Activated CD4-positive, alpha-beta T cell treated with anti-CD3 and anti-CD28 coated beads, Interleukin-2, amount 10 ng/mL, durations not matched to agents 7 days and 5 days (primary cell): Measurements from ENCODE around the gene CRELD2. TPM values are rescaled to one million over a fixed set of nuclear protein-coding genes. Genes with fewer than 3 reads are reported as not detected.
A peak's percentile ranks its signal among the peaks of the same experiment; 100 is the strongest.

Experiments used
- CTCF ChIA-PET: fragments of 350-600 bp; sonication (Branson Sonifier 250); formaldehyde crosslinking; loops from one replicate; lab custom pipeline; 2021; ENCODE audit warnings: antibody characterized with exemption; lab: Charles Lee
- POLR2A ChIA-PET: fragments of 350-600 bp; sonication (Branson Sonifier 250); formaldehyde crosslinking; loops from one replicate; lab custom pipeline; 2021; ENCODE audit warnings: antibody characterized with exemption; lab: Charles Lee
- DNase-seq: peaks from one replicate; pipeline ENCODE4 v3.0.0-alpha.2; 2020
- H3K27ac Mint-ChIP-seq: one replicate; pipeline ENCODE4 v1.8.0; 2021; ENCODE audit warnings: mild to moderate bottlenecking, moderate library complexity, mixed read lengths
- H3K27me3 Mint-ChIP-seq: one replicate; pipeline ENCODE4 v1.8.0; 2021; ENCODE audit warnings: mixed read lengths
- H3K36me3 Mint-ChIP-seq: one replicate; pipeline ENCODE4 v1.8.0; 2021; ENCODE audit warnings: low read depth, mixed read lengths
- H3K4me1 Mint-ChIP-seq: one replicate; pipeline ENCODE4 v1.8.0; 2021; ENCODE audit warnings: mixed read lengths
- H3K4me3 Mint-ChIP-seq: one replicate; pipeline ENCODE4 v1.8.0; 2021; ENCODE audit warnings: mild to moderate bottlenecking, moderate library complexity, mixed read lengths
- H3K9me3 Mint-ChIP-seq: one replicate; pipeline ENCODE4 v1.8.0; 2021; ENCODE audit warnings: mixed read lengths
- total RNA-seq, 2 experiments: library from RNA; stranded (reverse); gene quantifications; one replicate each; pipeline ENCODE4 v1.2.3, GENCODE V29; 2021

CRELD2 gene
- total RNA-seq, 2 experiments from 2014 or later = 42.4 to 47.9 TPM

DNA sequence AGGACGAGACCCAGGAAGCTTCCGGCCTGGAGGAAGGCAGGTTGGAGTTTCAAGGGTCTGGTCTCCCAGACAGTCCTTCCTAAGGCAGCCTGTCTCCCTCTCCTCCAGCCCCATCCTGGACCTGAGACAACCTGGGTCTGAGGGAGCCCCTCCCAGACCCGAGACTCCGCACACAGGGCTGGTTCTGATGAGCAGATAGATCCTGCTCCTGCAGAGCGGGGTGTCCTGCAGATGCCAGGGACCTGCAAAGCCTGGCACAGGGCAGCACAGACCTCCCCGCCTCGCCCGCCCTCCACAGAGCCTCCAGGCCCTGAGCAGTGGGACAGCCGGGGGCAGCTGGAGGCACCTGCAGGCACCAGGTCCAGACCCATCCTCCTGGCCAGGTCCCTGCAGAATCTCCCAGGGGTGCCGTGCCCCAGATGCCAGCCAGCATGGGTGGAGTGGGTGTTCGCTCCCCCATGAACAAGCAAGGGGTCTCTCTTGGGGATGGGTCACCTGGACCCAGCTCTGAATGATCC is 49.9 kb downstream of the CRELD2 start:
- Mint-ChIP-seq H3K27me3 (no peaks in the 10 kb centered on the region), H3K4me3 (no peak overlapping the region), H3K27ac (no peak overlapping the region), H3K36me3 (peaks cover 13% of the 10 kb centered on the region), H3K4me1 (peaks cover 27% of the 10 kb centered on the region), H3K9me3 (no peaks in the 10 kb centered on the region)
- DNase-seq = no peak
- CTCF ChIA-PET = interaction anchor here (0.8 to 1.5 kb wide), 2 partner anchors 62 to 112 kb away, joined by 3 to 5 read pairs; no protein-coding TSS in a partner anchor
- POLR2A ChIA-PET = no interaction called here

- H3K4me3 Mint-ChIP-seq = no peak overlapping the region
- peaks cover 20% of the 10 kb centered on the region for H3K4me1 Mint-ChIP-seq
- no peak for DNase-seq
- no peaks in the 10 kb centered on the region for H3K9me3 Mint-ChIP-seq
- ChIA-PET POLR2A (no interaction called here), CTCF (no interaction called here)
- H3K36me3 Mint-ChIP-seq = peaks cover 7% of the 10 kb centered on the region
- H3K27ac Mint-ChIP-seq = no peak overlapping the region
- no peaks in the 10 kb centered on the region for H3K27me3 Mint-ChIP-seq
Observed at GRCh38 chr22:49968831-49969661, 50.6 kb downstream of the CRELD2 start.

DNA sequence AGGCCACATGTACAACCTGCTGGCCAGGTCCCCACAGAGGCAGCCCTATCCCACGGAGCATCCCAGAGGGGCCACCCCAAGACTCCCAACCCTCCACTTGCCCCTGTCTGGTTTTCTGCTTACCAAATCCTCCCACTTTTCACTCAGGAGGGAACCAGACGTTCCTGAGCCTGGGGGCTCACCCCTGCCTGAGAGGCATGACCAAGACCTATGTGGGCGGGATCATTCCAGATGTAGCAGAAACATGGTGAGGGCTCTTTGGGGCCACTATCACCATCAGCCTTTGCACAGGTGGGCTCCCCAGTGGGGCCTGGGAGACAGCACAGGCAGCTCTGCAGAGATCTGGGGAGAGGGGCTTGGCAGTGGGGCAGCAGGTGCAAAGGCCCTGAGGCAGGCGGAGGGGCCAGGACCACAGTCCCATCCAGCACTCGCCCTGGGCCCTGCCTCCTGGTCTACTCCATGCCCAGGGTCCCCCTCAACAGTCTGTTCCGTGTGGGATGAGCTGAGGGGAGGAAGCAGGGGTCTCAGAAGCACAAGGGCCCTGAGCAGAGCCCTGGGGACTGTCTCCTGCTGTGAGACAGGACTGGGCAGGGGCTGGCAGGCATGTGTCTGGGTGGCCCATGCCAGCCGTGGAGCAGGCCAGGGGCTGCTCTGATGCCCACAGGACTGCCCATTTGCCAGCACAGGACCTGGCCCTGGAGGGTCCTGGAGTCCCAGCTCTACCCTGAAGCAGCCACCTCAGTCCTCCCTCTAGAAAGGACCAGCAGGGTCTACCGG is 51.5 kb downstream of the CRELD2 start:
- H3K27ac Mint-ChIP-seq = peak overlapping the region; percentile 91
- ChIA-PET POLR2A (no interaction called here), CTCF (no interaction called here)
- H3K27me3 Mint-ChIP-seq = no peaks in the 10 kb centered on the region
- DNase-seq = no peak
- H3K4me3 Mint-ChIP-seq = no peak overlapping the region
- peaks cover 15% of the 10 kb centered on the region for H3K4me1 Mint-ChIP-seq
- H3K36me3 Mint-ChIP-seq = peaks cover 1% of the 10 kb centered on the region
- no peaks in the 10 kb centered on the region for H3K9me3 Mint-ChIP-seq

DNA sequence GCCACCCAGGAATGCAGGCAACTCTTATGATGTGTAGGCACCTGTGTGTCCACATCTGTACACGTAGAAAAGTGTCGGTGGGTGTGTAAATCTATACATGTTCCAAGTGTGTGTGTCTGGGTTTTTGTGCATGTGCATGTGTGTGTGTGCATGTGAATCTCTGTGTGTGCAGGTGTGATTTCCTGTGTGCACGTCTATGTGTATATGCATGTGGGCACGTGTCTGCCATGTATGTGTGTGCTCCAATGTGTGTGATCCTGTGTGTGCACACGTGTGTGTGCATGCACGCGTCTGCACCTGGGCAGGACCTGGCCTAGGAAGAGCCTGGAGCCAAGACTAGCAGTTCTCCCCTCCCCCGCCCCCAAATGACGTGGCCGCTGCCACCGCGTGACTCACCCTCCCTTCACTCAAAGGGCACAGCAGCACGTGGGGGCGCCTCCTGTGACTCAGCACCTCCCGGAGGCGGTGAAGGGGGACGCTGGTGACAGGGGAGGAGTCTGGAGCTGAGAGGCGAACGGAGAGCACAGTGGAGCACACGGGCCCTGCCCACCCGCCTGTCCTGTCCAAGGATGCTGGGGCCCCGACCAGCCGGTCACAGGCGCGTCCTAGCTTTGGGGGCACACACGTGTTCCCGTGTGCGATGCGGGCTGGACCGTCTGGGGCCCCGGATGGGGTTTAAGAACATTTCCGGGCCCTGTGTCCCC is 52.2 kb downstream of the CRELD2 start:
- ChIA-PET CTCF (interaction anchor here (1.4 kb wide), 1 partner anchor 12 kb away, joined by 5 read pairs; no protein-coding TSS in a partner anchor), POLR2A (interaction anchor here (0.5 kb wide), 1 partner anchor 193 kb away, joined by 3 read pairs; no protein-coding TSS in a partner anchor)
- H3K4me3 Mint-ChIP-seq = peak overlapping the region; percentile 72
- H3K36me3 Mint-ChIP-seq = no peaks in the 10 kb centered on the region
- no peaks in the 10 kb centered on the region for H3K9me3 Mint-ChIP-seq
- H3K4me1 Mint-ChIP-seq = peaks cover 21% of the 10 kb centered on the region
- peak; percentile 93 for DNase-seq
- peak overlapping the region; percentile 91 for H3K27ac Mint-ChIP-seq
- H3K27me3 Mint-ChIP-seq = no peaks in the 10 kb centered on the region

DNA sequence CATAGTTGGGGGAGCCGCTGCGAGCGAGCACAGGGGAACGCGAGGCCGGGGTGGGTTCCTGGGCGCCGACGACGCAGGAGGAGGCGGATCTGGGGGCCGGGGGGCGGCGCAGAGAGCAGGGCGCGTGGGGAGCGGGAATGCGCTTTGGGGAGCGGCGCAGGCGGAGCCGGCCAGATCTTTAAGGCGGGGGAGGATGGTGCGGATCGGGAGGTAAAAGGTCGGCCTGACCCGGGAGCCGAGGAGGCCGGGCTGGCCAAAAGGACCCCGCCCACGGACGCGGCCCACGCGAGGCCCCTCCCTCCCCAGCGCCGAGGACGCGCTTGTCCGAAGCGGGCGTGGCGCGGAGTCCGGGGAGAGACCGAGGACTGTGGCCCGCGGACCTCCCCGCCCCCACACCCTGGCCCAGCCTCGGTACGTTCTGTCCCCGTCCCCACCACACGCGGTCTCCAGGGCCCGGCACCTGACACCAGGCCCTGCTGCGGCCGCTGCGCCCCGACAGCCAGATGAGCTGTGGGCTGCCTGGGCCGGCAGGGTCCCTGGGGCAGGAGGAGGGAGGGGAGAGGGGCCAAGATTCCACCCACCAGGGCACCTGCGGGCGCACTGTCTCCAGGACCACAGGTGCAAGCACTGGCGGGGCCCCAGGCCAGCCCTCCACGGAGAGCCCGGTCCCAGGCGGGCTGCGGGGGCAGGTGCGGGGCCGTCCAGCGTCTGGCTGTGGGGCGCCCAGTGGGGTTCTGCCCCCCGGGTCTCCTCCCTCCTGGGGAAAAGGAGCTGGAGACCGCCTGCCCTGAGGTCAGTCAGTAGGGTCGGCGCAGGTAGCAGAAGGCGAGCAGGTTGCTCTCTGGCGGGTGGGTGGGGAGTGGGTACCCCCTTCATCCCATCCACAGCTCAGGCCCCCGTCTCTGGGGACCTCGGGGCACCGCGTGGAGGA is 53.1 kb downstream of the CRELD2 start:
- DNase-seq = no peak
- peak overlapping the region; percentile 72 for H3K4me3 Mint-ChIP-seq
- H3K27me3 Mint-ChIP-seq = no peaks in the 10 kb centered on the region
- peaks cover 27% of the 10 kb centered on the region for H3K4me1 Mint-ChIP-seq
- POLR2A ChIA-PET = interaction anchor here (0.5 to 1.0 kb wide), 2 partner anchors 35 to 192 kb away, joined by 3 to 4 read pairs; no protein-coding TSS in a partner anchor
- CTCF ChIA-PET = interaction anchor here (0.6 to 1.4 kb wide), 2 partner anchors 11 to 650 kb away, joined by 3 to 5 read pairs; no protein-coding TSS in a partner anchor
- no peaks in the 10 kb centered on the region for H3K36me3 Mint-ChIP-seq
- no peaks in the 10 kb centered on the region for H3K9me3 Mint-ChIP-seq
- peak overlapping the region; percentile 91 for H3K27ac Mint-ChIP-seq

- Mint-ChIP-seq H3K27ac (no peak overlapping the region), H3K36me3 (no peaks in the 10 kb centered on the region), H3K27me3 (no peaks in the 10 kb centered on the region), H3K9me3 (no peaks in the 10 kb centered on the region), H3K4me3 (no peak overlapping the region), H3K4me1 (peaks cover 29% of the 10 kb centered on the region)
- ChIA-PET POLR2A (interaction anchor here (1.0 kb wide), 1 partner anchor 36 kb away, joined by 4 read pairs; no protein-coding TSS in a partner anchor), CTCF (interaction anchor here (0.6 to 1.4 kb wide), 2 partner anchors 10 to 649 kb away, joined by 3 to 5 read pairs; no protein-coding TSS in a partner anchor)
- no peak for DNase-seq
Observed at GRCh38 chr22:49972163-49973017, 54.0 kb downstream of the CRELD2 start.

GRCh38 chr22:49973018-49973961 is 54.9 kb downstream of the CRELD2 start:
- no peak overlapping the region for H3K27ac Mint-ChIP-seq
- ChIA-PET POLR2A (no interaction called here), CTCF (no interaction called here)
- no peak overlapping the region for H3K4me3 Mint-ChIP-seq
- H3K4me1 Mint-ChIP-seq = peaks cover 27% of the 10 kb centered on the region
- no peaks in the 10 kb centered on the region for H3K27me3 Mint-ChIP-seq
- no peak for DNase-seq
- H3K36me3 Mint-ChIP-seq = no peaks in the 10 kb centered on the region
- H3K9me3 Mint-ChIP-seq = no peaks in the 10 kb centered on the region

- ChIA-PET POLR2A (interaction anchor here (0.6 kb wide), 1 partner anchor 24 kb away, joined by 3 read pairs; no protein-coding TSS in a partner anchor), CTCF (no interaction called here)
- Mint-ChIP-seq H3K4me1 (peaks cover 22% of the 10 kb centered on the region), H3K27me3 (no peaks in the 10 kb centered on the region), H3K4me3 (no peak overlapping the region), H3K9me3 (peaks cover 8% of the 10 kb centered on the region), H3K36me3 (peaks cover 7% of the 10 kb centered on the region), H3K27ac (peak overlapping the region; percentile 79)
- no peak for DNase-seq
Observed at GRCh38 chr22:49975543-49976389, 57.3 kb downstream of the CRELD2 start.

GRCh38 chr22:49976439-49977175 is 58.2 kb downstream of the CRELD2 start:
- Mint-ChIP-seq H3K36me3 (peaks cover 9% of the 10 kb centered on the region), H3K4me3 (no peak overlapping the region), H3K27ac (peak overlapping the region; percentile 79), H3K9me3 (peaks cover 11% of the 10 kb centered on the region), H3K4me1 (peaks cover 18% of the 10 kb centered on the region), H3K27me3 (no peaks in the 10 kb centered on the region)
- DNase-seq = peak; percentile 51
- ChIA-PET CTCF (interaction anchor here (0.6 kb wide), 1 partner anchor 17 kb away, joined by 6 read pairs; no protein-coding TSS in a partner anchor), POLR2A (interaction anchor here (0.6 kb wide), 1 partner anchor 23 kb away, joined by 3 read pairs; no protein-coding TSS in a partner anchor)
